ENCODE measurements around the gene USP38. TPM values are rescaled to one million over a fixed set of nuclear protein-coding genes. Genes with fewer than 3 reads are reported as not detected.

Gene USP38
- total RNA-seq, 1 experiment from 2014 or later, result 31.3 TPM

- no peaks in the 10 kb centered on the region for H3K9me3 ChIP-seq (ENCODE audit: low read length)
- H3K79me2 ChIP-seq (ENCODE audit: low read length), result peaks cover 90% of the 10 kb centered on the region
- peak overlapping the region; percentile 88 for H3K4me2 ChIP-seq (ENCODE audit: low read depth, low read length, poor library complexity, severe bottlenecking)
- H3K4me3 ChIP-seq (ENCODE audit: low read length), result peak overlapping the region; percentile 84
- peak overlapping the region; percentile 44 for H3K27ac ChIP-seq (ENCODE audit: low read length)
- peak; percentile 37 for DNase-seq
- H3K36me3 ChIP-seq (ENCODE audit: insufficient read depth, low read length), result peaks cover 38% of the 10 kb centered on the region; the same call in 1 of the 2 replicates
- H3K27me3 ChIP-seq (ENCODE audit: low read length), result no peaks in the 10 kb centered on the region
- H3K9me2 ChIP-seq (replicated peaks; ENCODE audit: insufficient read depth, low read length), result no peaks in the 10 kb centered on the region
- H3K9ac ChIP-seq (ENCODE audit: low read length), result peak overlapping the region; percentile 38
- H2AFZ ChIP-seq (ENCODE audit: low read length), result no peak overlapping the region
- peaks cover 19% of the 10 kb centered on the region for H4K20me1 ChIP-seq (ENCODE audit: insufficient read depth, low read depth, low read length)
- peaks cover 44% of the 10 kb centered on the region for H3K4me1 ChIP-seq (ENCODE audit: low read length)
Measured at GRCh38 chr4:143189528-143189927, 4.8 kb downstream of the USP38 start.

DNA sequence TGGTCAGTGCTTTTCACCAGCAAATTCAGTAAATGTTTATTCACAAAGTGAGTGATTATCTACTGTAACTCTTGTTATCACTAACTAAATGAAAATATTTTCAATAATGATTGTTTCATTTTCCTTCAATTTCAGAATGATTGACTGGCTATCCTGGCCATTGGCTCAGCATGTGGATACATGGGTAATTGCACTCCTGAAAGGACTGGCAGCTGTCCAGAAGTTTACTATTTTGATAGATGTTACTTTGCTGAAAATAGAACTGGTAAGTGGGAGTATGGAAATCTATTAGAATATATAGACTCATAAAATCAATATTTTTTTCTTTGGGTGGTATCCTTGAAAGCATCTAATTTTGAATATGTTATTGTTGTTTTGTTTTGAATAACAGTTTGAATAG, 10.9 kb downstream of the USP38 start:
- DNase-seq, result no peak
- H3K9me3 ChIP-seq (ENCODE audit: low read length), result no peaks in the 10 kb centered on the region
- H3K9ac ChIP-seq (ENCODE audit: low read length), result no peak overlapping the region
- no peak overlapping the region for H3K27ac ChIP-seq (ENCODE audit: low read length)
- H3K9me2 ChIP-seq (replicated peaks; ENCODE audit: insufficient read depth, low read length), result no peaks in the 10 kb centered on the region
- H3K27me3 ChIP-seq (ENCODE audit: low read length), result no peaks in the 10 kb centered on the region
- no peak overlapping the region for H3K4me2 ChIP-seq (ENCODE audit: low read depth, low read length, poor library complexity, severe bottlenecking)
- peaks cover 68% of the 10 kb centered on the region for H3K36me3 ChIP-seq (ENCODE audit: insufficient read depth, low read length)
- no peaks in the 10 kb centered on the region for H4K20me1 ChIP-seq (ENCODE audit: insufficient read depth, low read depth, low read length)
- no peak overlapping the region for H2AFZ ChIP-seq (ENCODE audit: low read length)
- H3K79me2 ChIP-seq (ENCODE audit: low read length), result peaks cover 78% of the 10 kb centered on the region
- H3K4me3 ChIP-seq (ENCODE audit: low read length), result no peak overlapping the region
- peaks cover 11% of the 10 kb centered on the region for H3K4me1 ChIP-seq (ENCODE audit: low read length)

DNA sequence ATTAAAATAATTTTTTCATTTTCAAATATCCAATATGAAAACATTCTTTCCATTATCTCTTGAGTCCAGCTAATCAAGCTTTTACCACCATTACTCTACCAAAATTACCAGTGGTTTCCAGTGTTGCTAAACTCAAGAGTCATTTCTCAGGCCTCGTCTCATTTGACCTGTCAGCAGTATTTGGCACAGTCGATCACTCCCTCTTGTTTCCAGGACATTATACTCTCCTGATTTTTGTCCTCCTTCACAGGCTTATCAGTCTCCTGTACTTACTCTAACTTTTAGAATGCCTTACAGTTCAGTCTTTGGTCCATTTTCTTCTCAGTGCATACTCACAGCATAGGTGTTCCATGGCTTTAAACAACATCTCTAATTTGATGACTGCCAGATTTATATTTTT, 11.6 kb downstream of the USP38 start:
- no peaks in the 10 kb centered on the region for H3K9me3 ChIP-seq (ENCODE audit: low read length)
- no peak overlapping the region for H2AFZ ChIP-seq (ENCODE audit: low read length)
- H3K27me3 ChIP-seq (ENCODE audit: low read length), result no peaks in the 10 kb centered on the region
- no peaks in the 10 kb centered on the region for H3K9me2 ChIP-seq (replicated peaks; ENCODE audit: insufficient read depth, low read length)
- peaks cover 71% of the 10 kb centered on the region for H3K79me2 ChIP-seq (ENCODE audit: low read length)
- no peaks in the 10 kb centered on the region for H4K20me1 ChIP-seq (ENCODE audit: insufficient read depth, low read depth, low read length)
- no peak for DNase-seq
- H3K4me1 ChIP-seq (ENCODE audit: low read length), result peaks cover 5% of the 10 kb centered on the region
- H3K4me2 ChIP-seq (ENCODE audit: low read depth, low read length, poor library complexity, severe bottlenecking), result no peak overlapping the region
- H3K4me3 ChIP-seq (ENCODE audit: low read length), result no peak overlapping the region
- H3K36me3 ChIP-seq (ENCODE audit: insufficient read depth, low read length), result peaks cover 61% of the 10 kb centered on the region
- no peak overlapping the region for H3K9ac ChIP-seq (ENCODE audit: low read length)
- H3K27ac ChIP-seq (ENCODE audit: low read length), result no peak overlapping the region

GRCh38 chr4:143199503-143199902, 14.8 kb downstream of the USP38 start:
- H3K4me3 ChIP-seq (ENCODE audit: low read length), result no peak overlapping the region
- no peaks in the 10 kb centered on the region for H3K27me3 ChIP-seq (ENCODE audit: low read length)
- no peak for DNase-seq
- H4K20me1 ChIP-seq (ENCODE audit: insufficient read depth, low read depth, low read length), result no peaks in the 10 kb centered on the region
- no peak overlapping the region for H3K4me2 ChIP-seq (ENCODE audit: low read depth, low read length, poor library complexity, severe bottlenecking)
- no peak overlapping the region for H3K9ac ChIP-seq (ENCODE audit: low read length)
- no peaks in the 10 kb centered on the region for H3K9me3 ChIP-seq (ENCODE audit: low read length)
- peaks cover 47% of the 10 kb centered on the region for H3K36me3 ChIP-seq (ENCODE audit: insufficient read depth, low read length)
- H3K9me2 ChIP-seq (replicated peaks; ENCODE audit: insufficient read depth, low read length), result no peaks in the 10 kb centered on the region
- peaks cover 3% of the 10 kb centered on the region for H3K4me1 ChIP-seq (ENCODE audit: low read length)
- peaks cover 56% of the 10 kb centered on the region for H3K79me2 ChIP-seq (ENCODE audit: low read length)
- no peak overlapping the region for H2AFZ ChIP-seq (ENCODE audit: low read length)
- no peak overlapping the region for H3K27ac ChIP-seq (ENCODE audit: low read length)

DNA sequence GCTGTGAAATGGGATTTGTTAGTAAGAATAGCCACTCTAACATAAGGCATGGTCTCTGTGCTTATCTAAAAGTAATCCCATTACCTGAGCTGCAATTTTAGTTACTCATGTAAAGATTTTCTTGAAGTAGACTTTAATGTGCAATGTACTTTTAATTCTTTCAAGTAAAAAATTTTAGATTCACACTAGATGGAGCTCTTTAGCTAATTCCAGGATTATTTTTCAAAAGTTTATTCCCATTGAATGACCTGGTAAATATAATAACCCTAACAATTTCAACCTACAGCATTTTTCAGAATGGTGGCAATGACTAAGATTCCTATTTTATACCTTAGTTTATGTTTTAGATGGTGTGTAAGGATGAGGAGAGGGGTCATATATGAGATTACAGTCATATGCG, 18.1 kb downstream of the USP38 start:
- Histone ChIP-seq H3K9ac (ENCODE audit: low read length) (no peak overlapping the region), H3K4me1 (ENCODE audit: low read length) (no peaks in the 10 kb centered on the region; the same call in 1 of the 2 replicates), H3K4me3 (ENCODE audit: low read length) (no peak overlapping the region), H3K79me2 (ENCODE audit: low read length) (peaks cover 38% of the 10 kb centered on the region), H2AFZ (ENCODE audit: low read length) (no peak overlapping the region), H3K9me2 (replicated peaks; ENCODE audit: insufficient read depth, low read length) (no peaks in the 10 kb centered on the region), H3K36me3 (ENCODE audit: insufficient read depth, low read length) (peaks cover 35% of the 10 kb centered on the region), H3K4me2 (ENCODE audit: low read depth, low read length, poor library complexity, severe bottlenecking) (no peak overlapping the region), H4K20me1 (ENCODE audit: insufficient read depth, low read depth, low read length) (no peaks in the 10 kb centered on the region), H3K27me3 (ENCODE audit: low read length) (no peaks in the 10 kb centered on the region), H3K27ac (ENCODE audit: low read length) (no peak overlapping the region), H3K9me3 (ENCODE audit: low read length) (no peaks in the 10 kb centered on the region)
- no peak for DNase-seq

DNA sequence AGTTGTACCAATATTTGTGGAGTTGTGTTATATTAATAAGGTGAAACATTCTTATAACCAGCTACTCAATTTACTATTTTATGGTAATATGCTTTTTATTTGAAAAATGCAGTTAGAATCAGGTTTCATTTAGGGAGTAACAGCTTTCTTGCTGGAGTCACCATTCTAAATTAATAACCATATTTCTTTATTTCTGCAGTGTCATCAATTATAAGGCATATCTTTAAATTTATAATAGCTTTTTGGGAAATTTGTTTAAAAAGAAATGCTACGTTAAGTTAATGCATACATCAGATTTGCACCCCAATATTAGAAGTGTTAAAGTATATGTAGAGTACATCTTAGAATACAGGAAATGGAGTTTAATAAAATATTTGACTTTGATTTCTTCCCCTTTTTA, 18.9 kb downstream of the USP38 start:
- H3K79me2 ChIP-seq (ENCODE audit: low read length), result peaks cover 34% of the 10 kb centered on the region
- H3K4me3 ChIP-seq (ENCODE audit: low read length), result no peak overlapping the region
- H2AFZ ChIP-seq (ENCODE audit: low read length), result no peak overlapping the region
- no peaks in the 10 kb centered on the region for H3K9me3 ChIP-seq (ENCODE audit: low read length)
- no peak overlapping the region for H3K9ac ChIP-seq (ENCODE audit: low read length)
- no peak for DNase-seq
- H3K4me2 ChIP-seq (ENCODE audit: low read depth, low read length, poor library complexity, severe bottlenecking), result no peak overlapping the region
- H3K36me3 ChIP-seq (ENCODE audit: insufficient read depth, low read length), result peaks cover 32% of the 10 kb centered on the region; the same call in 1 of the 2 replicates
- no peaks in the 10 kb centered on the region for H4K20me1 ChIP-seq (ENCODE audit: insufficient read depth, low read depth, low read length)
- H3K27ac ChIP-seq (ENCODE audit: low read length), result no peak overlapping the region
- H3K4me1 ChIP-seq (ENCODE audit: low read length), result no peaks in the 10 kb centered on the region; the same call in 1 of the 2 replicates
- H3K27me3 ChIP-seq (ENCODE audit: low read length), result no peaks in the 10 kb centered on the region
- no peaks in the 10 kb centered on the region for H3K9me2 ChIP-seq (replicated peaks; ENCODE audit: insufficient read depth, low read length)

- Histone ChIP-seq H3K79me2 (ENCODE audit: low read length) (peaks cover 11% of the 10 kb centered on the region; the same call in 1 of the 2 replicates), H3K4me3 (ENCODE audit: low read length) (no peak overlapping the region), H3K9me2 (replicated peaks; ENCODE audit: insufficient read depth, low read length) (no peaks in the 10 kb centered on the region), H3K4me2 (ENCODE audit: low read depth, low read length, poor library complexity, severe bottlenecking) (no peak overlapping the region), H4K20me1 (ENCODE audit: insufficient read depth, low read depth, low read length) (no peaks in the 10 kb centered on the region), H3K4me1 (ENCODE audit: low read length) (no peaks in the 10 kb centered on the region), H3K27me3 (ENCODE audit: low read length) (no peaks in the 10 kb centered on the region), H3K9me3 (ENCODE audit: low read length) (no peaks in the 10 kb centered on the region), H3K27ac (ENCODE audit: low read length) (no peak overlapping the region), H2AFZ (ENCODE audit: low read length) (no peak overlapping the region), H3K36me3 (ENCODE audit: insufficient read depth, low read length) (peaks cover 39% of the 10 kb centered on the region), H3K9ac (ENCODE audit: low read length) (no peak overlapping the region)
- DNase-seq, result no peak
Measured at GRCh38 chr4:143207555-143207954, 22.8 kb downstream of the USP38 start.

DNA sequence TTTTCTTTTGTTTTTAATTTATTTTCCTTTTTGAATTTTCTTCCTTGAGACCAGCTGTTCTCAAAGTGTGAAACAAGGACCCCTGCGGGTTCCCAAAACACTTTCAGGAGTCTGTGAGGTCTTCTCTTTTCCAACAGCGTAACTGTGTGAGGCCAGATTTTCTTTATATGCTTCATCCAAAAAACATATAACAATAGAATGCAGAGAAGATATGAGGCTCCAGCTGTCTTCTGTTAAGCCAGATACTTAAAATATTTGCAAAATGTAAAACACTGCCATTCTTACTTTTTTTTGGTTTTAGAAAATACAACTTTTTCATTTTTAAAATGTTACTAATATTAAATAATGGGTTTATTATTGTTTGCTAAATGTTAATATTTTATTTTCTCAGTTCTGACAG, 27.8 kb downstream of the USP38 start:
- Histone ChIP-seq H4K20me1 (ENCODE audit: insufficient read depth, low read depth, low read length) (no peaks in the 10 kb centered on the region), H3K9me3 (ENCODE audit: low read length) (no peaks in the 10 kb centered on the region), H3K9me2 (replicated peaks; ENCODE audit: insufficient read depth, low read length) (no peaks in the 10 kb centered on the region), H3K36me3 (ENCODE audit: insufficient read depth, low read length) (peaks cover 43% of the 10 kb centered on the region), H3K9ac (ENCODE audit: low read length) (no peak overlapping the region), H3K4me2 (ENCODE audit: low read depth, low read length, poor library complexity, severe bottlenecking) (no peak overlapping the region), H3K27ac (ENCODE audit: low read length) (no peak overlapping the region), H2AFZ (ENCODE audit: low read length) (no peak overlapping the region), H3K4me1 (ENCODE audit: low read length) (peaks cover 8% of the 10 kb centered on the region), H3K27me3 (ENCODE audit: low read length) (no peaks in the 10 kb centered on the region), H3K4me3 (ENCODE audit: low read length) (no peak overlapping the region), H3K79me2 (ENCODE audit: low read length) (peaks cover 27% of the 10 kb centered on the region; the same call in 1 of the 2 replicates)
- DNase-seq, result no peak

DNA sequence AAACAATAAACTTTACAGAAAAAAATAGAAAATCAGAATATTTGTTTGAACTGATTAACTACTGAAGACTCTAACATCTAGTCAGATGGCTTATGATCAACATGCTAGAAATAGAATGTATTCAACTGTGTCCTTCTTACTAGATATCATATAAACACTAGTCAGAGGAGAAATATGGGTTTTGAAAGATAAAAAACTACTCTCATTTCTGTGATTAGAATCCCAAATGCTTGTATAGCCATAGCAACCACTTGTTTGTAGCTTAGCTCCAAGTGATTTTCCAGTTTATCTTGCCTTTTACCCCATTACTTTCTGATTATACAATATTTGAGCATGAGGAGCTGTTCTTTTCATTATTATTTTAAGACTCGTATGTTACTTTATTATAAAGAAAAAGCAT, 31.2 kb downstream of the USP38 start:
- Histone ChIP-seq H2AFZ (ENCODE audit: low read length) (no peak overlapping the region), H3K27ac (ENCODE audit: low read length) (no peak overlapping the region), H4K20me1 (ENCODE audit: insufficient read depth, low read depth, low read length) (no peaks in the 10 kb centered on the region), H3K79me2 (ENCODE audit: low read length) (peaks cover 33% of the 10 kb centered on the region), H3K4me2 (ENCODE audit: low read depth, low read length, poor library complexity, severe bottlenecking) (no peak overlapping the region), H3K9me2 (replicated peaks; ENCODE audit: insufficient read depth, low read length) (no peaks in the 10 kb centered on the region), H3K9ac (ENCODE audit: low read length) (no peak overlapping the region), H3K27me3 (ENCODE audit: low read length) (no peaks in the 10 kb centered on the region), H3K36me3 (ENCODE audit: insufficient read depth, low read length) (peaks cover 28% of the 10 kb centered on the region), H3K4me1 (ENCODE audit: low read length) (peaks cover 8% of the 10 kb centered on the region), H3K4me3 (ENCODE audit: low read length) (no peak overlapping the region), H3K9me3 (ENCODE audit: low read length) (no peaks in the 10 kb centered on the region)
- no peak for DNase-seq
